ENCODE data around the gene POLR3E.
"Not testable (repeated sequence)": the region's sequence is repeated elsewhere in the genome, so short reads cannot be mapped to it uniquely, and the experiment has no call there.

Gene POLR3E

GRCh38 chr16:22292320-22292719 lies 4.9 kb upstream of the POLR3E start:
- DNase-seq (ENCODE audit: low spot score): no peak

- no peak for DNase-seq (ENCODE audit: low spot score)
These were observed 3.8 kb upstream of the POLR3E start for GRCh38 chr16:22293137-22294106.

GRCh38 chr16:22296225-22297113 lies 740 bp upstream of the POLR3E start:
- peak; percentile 11 for DNase-seq (ENCODE audit: low spot score)

GRCh38 chr16:22297871-22298733 lies 893 bp downstream of the POLR3E start:
- peak; percentile 87 for DNase-seq (ENCODE audit: low spot score)

- DNase-seq (ENCODE audit: low spot score): no peak
These were observed 1.8 kb downstream of the POLR3E start for GRCh38 chr16:22299036-22299435.

GRCh38 chr16:22300427-22301071 lies 3.3 kb downstream of the POLR3E start:
- DNase-seq (ENCODE audit: low spot score): peak; percentile 79

GRCh38 chr16:22301423-22301822 lies 4.2 kb downstream of the POLR3E start:
- DNase-seq (ENCODE audit: low spot score): not testable (repeated sequence)

- no peak for DNase-seq (ENCODE audit: low spot score)
These were observed 5.7 kb downstream of the POLR3E start for GRCh38 chr16:22302776-22303363.

- DNase-seq (ENCODE audit: low spot score): no peak
These were observed 7.2 kb downstream of the POLR3E start for GRCh38 chr16:22304411-22304810.

GRCh38 chr16:22306788-22307187 lies 9.6 kb downstream of the POLR3E start:
- no peak for DNase-seq (ENCODE audit: low spot score)

- no peak for DNase-seq (ENCODE audit: low spot score)
These were observed 10.6 kb downstream of the POLR3E start for GRCh38 chr16:22307838-22308237.

GRCh38 chr16:22308824-22309520 lies 11.8 kb downstream of the POLR3E start:
- DNase-seq (ENCODE audit: low spot score): no peak

GRCh38 chr16:22311520-22311919 lies 14.3 kb downstream of the POLR3E start:
- DNase-seq (ENCODE audit: low spot score): no peak

- no peak for DNase-seq (ENCODE audit: low spot score)
These were observed 15.9 kb downstream of the POLR3E start for GRCh38 chr16:22312897-22313781.

GRCh38 chr16:22313876-22314470 lies 16.8 kb downstream of the POLR3E start:
- no peak for DNase-seq (ENCODE audit: low spot score)

GRCh38 chr16:22314661-22315626 lies 17.7 kb downstream of the POLR3E start:
- DNase-seq (ENCODE audit: low spot score): no peak

GRCh38 chr16:22315979-22316378 lies 18.8 kb downstream of the POLR3E start:
- DNase-seq (ENCODE audit: low spot score): no peak

- DNase-seq (ENCODE audit: low spot score): no peak
These were observed 19.2 kb downstream of the POLR3E start for GRCh38 chr16:22316411-22316811.
